Astrocyte (in vitro differentiated cells and primary cell): ENCODE data around the gene FTCD. TPM values are rescaled to one million over a fixed set of nuclear protein-coding genes. Genes with fewer than 3 reads are reported as not detected.
"Not testable (repeated sequence)": the region's sequence is repeated elsewhere in the genome, so short reads cannot be mapped to it uniquely, and the experiment has no call there.

ENCODE experiments used
- DNase-seq: peaks from one replicate; pipeline ENCODE4 v3.0.0-alpha.2; 2010; ENCODE audit warnings: low read depth
- FAIRE-seq: peaks from 2 replicates; lab custom pipeline; 2011; peaks lifted over from hg19 to GRCh38; lab: Jason Lieb, UNC
- H2AFZ ChIP-seq: 2 replicates; pipeline ENCODE4 v1.6.0; 2012; ENCODE audit warnings: low read depth, low read length, inconsistent platforms
- H3K27ac ChIP-seq: 2 replicates; pipeline ENCODE4 v1.5.1; 2011; ENCODE audit warnings: low read depth, low read length, inconsistent platforms
- H3K27me3 ChIP-seq: 2 replicates; pipeline ENCODE4 v1.6.0; 2011; ENCODE audit warnings: low read length, inconsistent platforms; ENCODE audit not compliant: insufficient read depth
- H3K36me3 ChIP-seq: 2 replicates; pipeline ENCODE4 v1.5.1; 2011; ENCODE audit warnings: low read length, inconsistent platforms; ENCODE audit not compliant: insufficient read depth
- H3K4me1 ChIP-seq: 2 replicates; pipeline ENCODE4 v1.5.1; 2011; ENCODE audit warnings: low read length, inconsistent platforms; ENCODE audit not compliant: insufficient read depth
- H3K4me2 ChIP-seq: 2 replicates; pipeline ENCODE4 v1.6.0; 2012; ENCODE audit warnings: low read length, inconsistent platforms
- H3K4me3 ChIP-seq: 2 replicates; pipeline ENCODE4 v1.5.1; 2011; ENCODE audit warnings: low read depth, mild to moderate bottlenecking, low read length, inconsistent platforms; ENCODE audit not compliant: insufficient read depth
- H3K79me2 ChIP-seq: 2 replicates; pipeline ENCODE4 v1.6.0; 2012; ENCODE audit warnings: mild to moderate bottlenecking, low read length, inconsistent platforms; ENCODE audit not compliant: insufficient read depth
- H3K9ac ChIP-seq: 2 replicates; pipeline ENCODE4 v1.6.0; 2012; ENCODE audit warnings: mild to moderate bottlenecking, low read length, inconsistent platforms
- H3K9me3 ChIP-seq: 2 replicates; pipeline ENCODE4 v1.5.1; 2012; ENCODE audit warnings: low read depth, mild to moderate bottlenecking, low read length, inconsistent platforms; ENCODE audit not compliant: insufficient read depth
- H4K20me1 ChIP-seq: 2 replicates; pipeline ENCODE4 v1.6.0; 2012; ENCODE audit warnings: low read length, inconsistent platforms; ENCODE audit not compliant: insufficient read depth
- H3K27ac Mint-ChIP-seq: one replicate; pipeline ENCODE4 v1.8.0; 2021; ENCODE audit warnings: mild to moderate bottlenecking, mixed read lengths; ENCODE audit not compliant: unreplicated experiment
- H3K27me3 Mint-ChIP-seq: one replicate; pipeline ENCODE4 v1.8.0; 2021; ENCODE audit warnings: low read depth, mixed read lengths; ENCODE audit not compliant: unreplicated experiment
- H3K36me3 Mint-ChIP-seq: one replicate; pipeline ENCODE4 v1.8.0; 2021; ENCODE audit warnings: low read depth, mixed read lengths; ENCODE audit not compliant: unreplicated experiment
- H3K4me1 Mint-ChIP-seq: one replicate; pipeline ENCODE4 v1.8.0; 2021; ENCODE audit warnings: low read depth, mixed read lengths; ENCODE audit not compliant: unreplicated experiment
- H3K4me3 Mint-ChIP-seq: one replicate; pipeline ENCODE4 v1.8.0; 2021; ENCODE audit warnings: mild to moderate bottlenecking, moderate library complexity, mixed read lengths; ENCODE audit not compliant: unreplicated experiment
- H3K9me3 Mint-ChIP-seq: one replicate; pipeline ENCODE4 v1.8.0; 2021; ENCODE audit warnings: mild to moderate bottlenecking, mixed read lengths; ENCODE audit not compliant: unreplicated experiment
- CTCF ChIP-seq: IDR thresholded peaks from 2 replicates; pipeline ENCODE4 v1.5.1; 2011; ENCODE audit warnings: low read depth, mild to moderate bottlenecking, inconsistent platforms, low read length, moderate library complexity; ENCODE audit not compliant: insufficient read depth
- EZH2 ChIP-seq: IDR thresholded peaks from 2 replicates; pipeline ENCODE4 v1.6.1; 2012; ENCODE audit warnings: mild to moderate bottlenecking, low read length, inconsistent platforms; ENCODE audit not compliant: insufficient read depth
- total RNA-seq: library from RNA; stranded (reverse); gene quantifications from 2 replicates; pipeline ENCODE4 v1.2.1, GENCODE V29; 2021

FTCD gene
- total RNA-seq, 1 donor from 2014 or later: 1.9 TPM

DNA sequence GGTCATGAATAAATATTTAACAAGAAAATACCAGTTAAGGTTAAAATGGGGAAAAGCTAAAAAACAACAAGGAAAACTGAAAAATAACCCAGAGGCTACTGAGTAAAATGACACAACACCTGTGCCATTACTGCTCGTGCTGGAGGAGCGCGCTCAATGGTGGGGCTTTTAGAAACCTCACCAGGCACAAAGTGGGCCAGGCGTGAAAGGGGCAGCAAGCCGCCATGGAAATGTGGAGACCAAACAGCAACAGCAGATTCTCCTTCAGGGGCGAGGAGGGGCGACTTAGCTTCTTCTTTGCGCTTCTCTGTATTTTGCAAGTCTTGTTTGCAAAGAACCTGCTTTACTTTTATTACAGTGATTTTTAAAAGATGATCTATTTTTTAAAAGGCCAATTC is 47.8 kb upstream of the FTCD start:
- no peak overlapping the region for H3K4me3 Mint-ChIP-seq
- H3K79me2 ChIP-seq: no peaks in the 10 kb centered on the region
- H2AFZ ChIP-seq: no peak overlapping the region
- no peak for FAIRE-seq
- peaks cover 3% of the 10 kb centered on the region for H4K20me1 ChIP-seq
- DNase-seq: no peak
- H3K36me3 ChIP-seq: peaks cover 32% of the 10 kb centered on the region
- H3K4me2 ChIP-seq: no peak overlapping the region
- no peaks in the 10 kb centered on the region for H3K4me1 Mint-ChIP-seq
- H3K4me1 ChIP-seq: no peaks in the 10 kb centered on the region
- no peaks in the 10 kb centered on the region for H3K9me3 ChIP-seq
- no peaks in the 10 kb centered on the region for H3K27me3 Mint-ChIP-seq
- no peaks in the 10 kb centered on the region for H3K9me3 Mint-ChIP-seq
- no peaks in the 10 kb centered on the region for H3K27me3 ChIP-seq
- no peak for TF ChIP-seq CTCF
- no peak for TF ChIP-seq EZH2
- no peak overlapping the region for H3K4me3 ChIP-seq
- H3K27ac Mint-ChIP-seq: no peak overlapping the region
- no peak overlapping the region for H3K27ac ChIP-seq
- H3K36me3 Mint-ChIP-seq: peaks cover 13% of the 10 kb centered on the region
- no peak overlapping the region for H3K9ac ChIP-seq

DNA sequence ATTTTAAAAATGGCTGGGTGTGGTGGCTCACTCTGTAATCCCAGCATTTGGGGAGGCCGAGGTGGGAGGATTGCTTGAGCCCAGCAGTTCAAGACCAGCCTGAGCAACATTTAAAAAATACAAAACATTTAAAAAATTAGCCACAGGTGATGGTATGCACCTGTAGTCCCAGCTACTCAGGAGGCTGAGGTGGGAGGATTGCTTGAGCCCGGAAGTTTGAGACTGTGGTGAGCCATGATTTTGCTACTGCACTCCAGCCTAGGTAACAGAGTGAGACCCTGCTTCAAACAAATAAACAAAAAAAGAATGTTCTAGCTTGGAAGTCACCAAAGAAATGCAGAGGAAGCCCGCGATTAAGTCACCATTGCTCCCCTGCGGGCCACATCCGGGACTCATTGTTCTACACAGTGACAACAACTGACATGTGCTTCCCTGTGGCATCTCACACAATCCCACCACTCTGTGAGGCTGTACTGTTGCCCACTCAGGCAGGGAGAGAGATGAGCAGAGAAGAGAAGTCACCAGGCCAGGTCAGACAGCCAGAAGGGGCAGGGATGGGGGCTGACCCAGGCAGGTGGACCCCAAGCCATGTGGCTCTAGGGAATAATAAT is 47.3 kb upstream of the FTCD start:
- H4K20me1 ChIP-seq: peaks cover 3% of the 10 kb centered on the region
- no peaks in the 10 kb centered on the region for H3K9me3 Mint-ChIP-seq
- no peaks in the 10 kb centered on the region for H3K27me3 Mint-ChIP-seq
- no peak overlapping the region for H2AFZ ChIP-seq
- peaks cover 32% of the 10 kb centered on the region for H3K36me3 ChIP-seq
- TF ChIP-seq CTCF: no peak
- TF ChIP-seq EZH2: no peak
- H3K4me3 ChIP-seq: no peak overlapping the region
- H3K4me1 ChIP-seq: no peaks in the 10 kb centered on the region
- H3K79me2 ChIP-seq: no peaks in the 10 kb centered on the region
- DNase-seq (no peak), FAIRE-seq (no peak)
- peaks cover 13% of the 10 kb centered on the region for H3K36me3 Mint-ChIP-seq
- no peak overlapping the region for H3K4me2 ChIP-seq
- no peak overlapping the region for H3K4me3 Mint-ChIP-seq
- H3K4me1 Mint-ChIP-seq: no peaks in the 10 kb centered on the region
- H3K27ac ChIP-seq: no peak overlapping the region
- no peaks in the 10 kb centered on the region for H3K9me3 ChIP-seq
- H3K27ac Mint-ChIP-seq: no peak overlapping the region
- H3K9ac ChIP-seq: no peak overlapping the region
- no peaks in the 10 kb centered on the region for H3K27me3 ChIP-seq

DNA sequence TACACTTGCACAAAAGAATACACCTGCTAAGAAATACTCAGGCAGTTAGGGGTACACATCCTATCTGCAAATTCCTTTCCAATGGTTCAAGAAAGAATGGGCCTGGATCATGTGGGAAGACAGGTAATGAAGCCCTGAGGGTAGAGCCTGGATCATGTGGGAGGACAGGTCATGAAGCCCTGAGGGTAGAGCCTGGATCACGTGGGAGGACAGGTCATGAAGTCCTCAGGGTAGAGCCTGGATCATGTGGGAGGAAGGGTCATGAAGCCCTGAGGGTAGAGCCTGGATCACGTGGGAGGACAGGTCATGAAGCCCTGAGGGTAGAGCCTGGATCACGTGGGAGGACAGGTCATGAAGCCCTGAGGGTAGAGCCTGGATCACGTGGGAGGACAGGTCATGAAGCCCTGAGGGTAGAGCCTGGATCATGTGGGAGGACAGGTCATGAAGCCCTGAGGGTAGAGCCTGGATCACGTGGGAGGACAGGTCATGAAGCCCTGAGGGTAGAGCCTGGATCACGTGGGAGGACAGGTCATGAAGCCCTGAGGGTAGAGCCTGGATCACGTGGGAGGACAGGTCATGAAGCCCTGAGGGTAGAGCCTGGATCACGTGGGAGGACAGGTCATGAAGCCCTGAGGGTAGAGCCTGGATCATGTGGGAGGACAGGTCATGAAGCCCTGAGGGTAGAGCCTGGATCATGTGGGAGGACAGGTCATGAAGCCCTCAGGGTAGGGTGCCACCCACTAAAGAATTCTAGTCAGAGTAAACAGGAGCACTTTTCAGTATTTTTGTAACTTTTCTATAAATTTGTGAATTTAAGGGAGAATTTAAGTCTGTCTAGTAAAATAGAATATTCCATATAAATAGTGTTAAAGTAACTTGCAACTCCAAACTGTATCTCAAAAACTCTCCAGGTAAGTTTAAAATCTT is 45.8 kb upstream of the FTCD start:
- H3K4me1 ChIP-seq, H3K9me3 ChIP-seq, H3K4me3 ChIP-seq, H4K20me1 ChIP-seq, H3K4me1 Mint-ChIP-seq, H3K27me3 ChIP-seq, DNase-seq, H3K9me3 Mint-ChIP-seq, H2AFZ ChIP-seq, H3K4me3 Mint-ChIP-seq, FAIRE-seq, H3K79me2 ChIP-seq, H3K27me3 Mint-ChIP-seq, H3K27ac ChIP-seq, H3K9ac ChIP-seq, H3K27ac Mint-ChIP-seq, H3K4me2 ChIP-seq: not testable (repeated sequence)
- peaks cover 20% of the 10 kb centered on the region for H3K36me3 Mint-ChIP-seq
- H3K36me3 ChIP-seq: peaks cover 30% of the 10 kb centered on the region
